HG03457 (cell line): ENCODE results near the gene UBA1.

Experiments
- ATAC-seq: cut with Tn5 transposase; IDR thresholded peaks from one replicate; pipeline ENCODE4 v1.9.1; 2021; ENCODE audit warnings: moderate number of reproducible peaks; ENCODE audit not compliant: unreplicated experiment

The UBA1 gene

GRCh38 chrX:47210661-47211425 lies 17.2 kb downstream of the UBA1 start:
- no peak for ATAC-seq

- no peak for ATAC-seq
Measured at GRCh38 chrX:47212381-47213293, 19.0 kb downstream of the UBA1 start.

- ATAC-seq, result no peak
Measured at GRCh38 chrX:47214435-47215077, 20.9 kb downstream of the UBA1 start.

- ATAC-seq, result no peak
Measured at GRCh38 chrX:47215291-47215900, 21.8 kb downstream of the UBA1 start.

- ATAC-seq, result no peak
Measured at GRCh38 chrX:47216393-47216925, 22.8 kb downstream of the UBA1 start.

GRCh38 chrX:47217121-47217851 lies 23.7 kb downstream of the UBA1 start:
- ATAC-seq, result no peak

- ATAC-seq, result peak; percentile 75
Measured at GRCh38 chrX:47217852-47218279, 24.2 kb downstream of the UBA1 start.

GRCh38 chrX:47218280-47218919 lies 24.8 kb downstream of the UBA1 start, which contains the start of gene CDK16:
TSS of gene CDK16 (plus strand) at chrX:47218681. CDS start at chrX:47223558, 4,877 bp downstream.
- ATAC-seq, result peak; percentile 31

GRCh38 chrX:47218920-47219815 lies 25.5 kb downstream of the UBA1 start:
- no peak for ATAC-seq

GRCh38 chrX:47221756-47222155 lies 28.1 kb downstream of the UBA1 start:
- ATAC-seq, result no peak

- no peak for ATAC-seq
Measured at GRCh38 chrX:47222751-47223350, 29.2 kb downstream of the UBA1 start.

GRCh38 chrX:47223476-47224250 lies 30.0 kb downstream of the UBA1 start:
- ATAC-seq, result no peak

GRCh38 chrX:47224266-47224895 lies 30.8 kb downstream of the UBA1 start:
- no peak for ATAC-seq

- ATAC-seq, result no peak
Measured at GRCh38 chrX:47224896-47225290, 31.3 kb downstream of the UBA1 start.

- no peak for ATAC-seq
Measured at GRCh38 chrX:47226071-47226470, 32.4 kb downstream of the UBA1 start.

- no peak for ATAC-seq
Measured at GRCh38 chrX:47226531-47227333, 33.1 kb downstream of the UBA1 start.
